ENCODE measurements around the gene FAM78A.

The FAM78A gene, protein sequence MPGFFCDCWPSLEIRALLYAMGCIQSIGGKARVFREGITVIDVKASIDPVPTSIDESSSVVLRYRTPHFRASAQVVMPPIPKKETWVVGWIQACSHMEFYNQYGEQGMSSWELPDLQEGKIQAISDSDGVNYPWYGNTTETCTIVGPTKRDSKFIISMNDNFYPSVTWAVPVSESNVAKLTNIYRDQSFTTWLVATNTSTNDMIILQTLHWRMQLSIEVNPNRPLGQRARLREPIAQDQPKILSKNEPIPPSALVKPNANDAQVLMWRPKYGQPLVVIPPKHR

GRCh38 chr9:131276094-131276888 lies at the start of gene FAM78A:
TSS of gene FAM78A (minus strand) at chr9:131276510. CDS start at chr9:131276179, 331 bp downstream.
- peak; percentile 54 for DNase-seq

- no peak for DNase-seq
These were observed 48.7 kb upstream of the FAM78A start for GRCh38 chr9:131324736-131325679.

GRCh38 chr9:131323629-131324028 lies 47.3 kb upstream of the FAM78A start:
- no peak for DNase-seq

GRCh38 chr9:131320031-131320685 lies 43.8 kb upstream of the FAM78A start:
- DNase-seq = no peak

DNA sequence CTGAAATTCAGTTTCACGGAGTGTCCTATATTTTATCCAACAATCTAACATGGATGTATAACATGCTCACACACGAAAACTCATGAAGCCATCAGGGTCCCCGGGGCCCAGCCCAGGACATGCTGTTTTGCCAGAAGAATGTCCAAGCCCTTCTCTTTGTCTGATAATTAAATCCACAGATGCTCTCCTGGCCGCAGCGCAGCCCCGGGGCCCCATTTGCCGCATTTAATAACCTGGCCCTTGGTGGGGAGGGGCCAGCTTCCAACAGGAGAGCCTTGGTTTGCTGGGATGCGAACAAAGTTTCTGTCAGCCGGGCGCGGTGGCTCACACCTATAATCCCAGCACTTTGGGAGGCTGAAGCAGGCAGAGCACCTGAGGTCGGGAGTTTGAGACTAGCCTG lies 43.2 kb upstream of the FAM78A start:
- DNase-seq = no peak

DNA sequence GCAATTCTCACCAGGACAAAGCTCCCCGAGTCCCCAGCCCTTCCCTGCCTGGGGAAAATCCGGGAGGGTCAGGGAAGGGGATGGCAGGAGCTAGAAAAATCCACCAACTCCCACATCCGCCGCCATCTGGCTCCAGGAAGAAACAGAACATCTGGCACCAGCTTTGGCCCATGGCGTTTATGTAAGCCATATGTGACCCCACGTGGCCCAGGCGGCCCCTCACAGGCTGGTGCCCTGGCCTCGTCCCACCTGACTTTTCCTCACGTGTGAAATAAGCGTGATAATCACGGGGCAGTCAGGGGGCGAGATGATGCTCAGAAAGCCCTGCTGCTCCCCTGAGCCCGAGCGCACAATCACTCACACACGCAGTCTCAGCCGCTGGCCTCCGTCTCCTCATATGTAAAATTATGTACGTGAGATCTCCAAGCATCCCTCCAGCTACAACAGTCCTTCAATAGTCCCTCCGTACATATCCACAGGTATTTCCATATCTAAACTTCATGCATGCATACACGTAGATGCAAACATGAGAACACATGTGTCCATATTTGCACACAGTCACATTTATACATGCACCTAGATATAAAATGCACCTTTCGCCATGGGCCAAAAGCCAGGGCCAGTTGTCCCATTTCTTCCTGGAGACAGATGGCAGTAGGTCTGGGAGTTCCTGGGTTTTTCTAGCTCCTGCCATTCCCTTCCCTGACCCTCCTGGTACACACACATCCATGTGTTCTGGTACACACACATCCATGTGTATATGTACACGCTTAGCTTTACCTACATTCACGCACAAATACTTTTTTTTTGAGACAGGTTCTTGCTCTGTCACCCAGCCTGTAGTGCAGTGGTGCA lies 42.1 kb upstream of the FAM78A start:
- DNase-seq = no peak

DNA sequence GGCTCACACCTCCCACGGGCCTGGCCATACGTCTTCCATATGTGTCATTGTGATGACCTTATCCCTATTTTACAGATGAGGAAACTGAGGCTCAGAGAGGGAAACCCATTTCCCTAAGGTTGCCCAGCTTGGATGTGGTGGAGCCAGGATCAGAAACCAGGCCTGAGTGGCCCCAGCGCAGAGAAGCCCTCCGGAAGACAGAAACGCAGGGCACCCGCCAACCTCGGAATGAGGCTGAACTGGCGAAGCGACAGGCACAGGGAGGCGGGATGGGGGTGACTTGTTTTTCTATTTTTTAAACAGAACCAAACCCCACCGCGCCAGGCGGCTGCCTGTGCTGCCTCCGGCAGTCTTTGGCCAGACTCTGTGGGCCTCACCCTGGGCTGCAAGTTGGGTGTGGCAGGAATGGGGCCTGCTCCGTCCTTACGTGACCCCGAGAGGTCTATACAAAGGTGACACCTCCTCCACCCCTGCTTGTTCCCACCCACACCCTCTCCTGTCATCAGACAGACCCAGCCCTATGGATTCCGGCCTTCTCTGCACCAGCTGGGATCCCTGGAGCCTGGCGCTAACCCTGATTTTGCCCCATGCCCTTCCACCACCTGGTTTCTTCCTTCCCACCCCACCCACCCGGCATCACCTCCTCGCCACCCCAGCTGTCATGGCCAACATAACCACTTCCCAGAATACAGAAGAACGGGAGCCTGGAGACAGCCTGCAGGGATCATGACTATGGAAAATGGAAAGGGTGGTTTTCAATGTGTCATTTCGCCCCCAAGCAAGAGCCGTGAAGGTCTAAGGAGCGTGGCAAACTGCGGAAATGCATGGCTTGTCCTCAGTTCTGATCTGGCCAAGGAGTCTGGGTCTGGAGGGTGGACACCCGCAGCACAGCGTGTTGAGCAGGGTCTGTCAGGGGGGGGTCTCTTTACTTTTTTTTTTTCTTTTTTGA lies 36.8 kb upstream of the FAM78A start:
- no peak for DNase-seq

- no peak for DNase-seq
These were observed 35.9 kb upstream of the FAM78A start for GRCh38 chr9:131312246-131312645.

DNA sequence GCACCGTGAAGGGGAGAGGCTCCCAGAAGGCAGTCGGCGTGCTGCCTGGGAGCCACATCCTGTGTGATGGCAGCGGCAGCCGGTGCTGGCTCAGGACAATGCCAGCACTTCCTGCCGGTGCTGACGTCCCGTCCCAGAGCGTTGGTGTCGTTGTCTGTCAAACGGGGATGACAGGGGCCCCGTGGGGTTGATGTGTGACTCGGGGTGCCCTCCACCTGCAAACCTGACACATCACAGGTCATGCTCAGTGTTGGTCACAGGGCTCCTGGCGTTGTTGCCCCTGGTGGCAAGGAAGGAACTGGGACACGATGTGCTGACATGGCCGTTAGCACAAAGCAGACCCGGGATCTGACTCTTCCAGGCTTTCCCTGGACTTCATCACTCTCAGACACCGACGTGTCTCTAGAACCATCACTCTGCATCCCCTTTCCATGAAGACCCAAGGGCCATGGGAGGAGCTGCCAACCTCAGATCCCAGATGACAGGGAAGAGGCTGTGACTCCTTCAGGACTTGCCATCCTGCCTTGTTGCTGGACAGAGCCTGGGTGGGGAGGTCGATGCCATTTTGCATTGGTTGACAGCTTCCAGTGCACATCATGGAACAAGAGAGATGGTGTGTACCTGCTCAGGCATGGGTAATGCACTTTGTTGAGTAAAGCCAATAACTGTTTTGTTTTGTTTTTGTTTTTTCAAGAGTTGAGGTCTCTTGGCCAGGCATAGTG lies 34.7 kb upstream of the FAM78A start:
- DNase-seq = peak; percentile 68

GRCh38 chr9:131309530-131310276 lies 33.4 kb upstream of the FAM78A start:
- DNase-seq = no peak

DNA sequence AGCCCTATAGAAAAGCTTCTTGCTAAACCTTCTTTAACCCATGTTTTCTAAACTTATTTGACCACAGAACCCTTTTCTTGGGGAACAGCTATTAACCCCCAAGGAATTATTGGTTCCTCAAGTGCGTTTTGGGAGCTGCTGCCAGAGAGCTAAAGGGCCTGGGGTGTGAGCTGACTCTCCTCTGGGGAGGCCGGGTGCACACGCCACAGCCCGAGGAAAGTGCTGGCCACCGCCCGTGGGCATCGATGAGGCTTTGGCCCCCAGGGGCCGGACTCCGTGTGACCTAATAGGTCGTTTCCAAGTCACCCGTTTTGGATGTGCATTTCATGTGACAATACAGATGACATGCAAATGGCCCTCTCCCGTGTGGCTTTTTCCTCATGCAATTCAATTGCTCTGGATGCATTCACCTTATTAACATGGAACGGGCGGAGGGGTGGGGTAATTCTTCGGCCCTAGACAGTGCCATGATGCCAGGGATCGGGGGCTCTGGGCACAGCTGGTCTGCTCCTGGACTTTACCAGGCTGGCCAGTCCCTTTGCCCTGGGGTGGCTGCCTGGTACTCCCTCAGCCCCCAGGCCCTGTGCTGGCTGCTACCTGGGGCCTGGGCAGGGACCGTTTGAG lies 32.7 kb upstream of the FAM78A start:
- no peak for DNase-seq

DNA sequence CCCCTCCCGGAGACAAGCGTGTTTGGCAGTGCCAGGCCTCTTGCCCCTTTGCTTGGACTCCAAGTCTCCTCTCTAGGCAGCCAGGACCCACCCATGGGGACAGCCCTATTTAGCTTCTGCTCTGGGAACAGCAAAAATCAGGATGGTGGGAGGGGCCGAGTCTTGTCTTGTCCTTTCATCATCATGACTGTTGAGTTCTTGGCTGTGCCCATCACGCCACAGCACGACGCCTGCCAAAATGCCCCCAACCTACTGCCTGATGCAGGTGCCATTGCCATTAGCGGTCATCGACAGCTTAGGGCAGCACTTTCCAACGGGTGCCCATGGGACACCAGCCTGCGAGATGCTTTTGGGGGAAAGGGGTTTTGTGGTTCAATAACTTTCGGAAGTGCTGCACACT lies 32.1 kb upstream of the FAM78A start:
- no peak for DNase-seq

- no peak for DNase-seq
These were observed 31.7 kb upstream of the FAM78A start for GRCh38 chr9:131307974-131308373.

- DNase-seq = no peak
These were observed 30.2 kb upstream of the FAM78A start for GRCh38 chr9:131306397-131307004.

- DNase-seq = no peak
These were observed 28.5 kb upstream of the FAM78A start for GRCh38 chr9:131304676-131305355.

DNA sequence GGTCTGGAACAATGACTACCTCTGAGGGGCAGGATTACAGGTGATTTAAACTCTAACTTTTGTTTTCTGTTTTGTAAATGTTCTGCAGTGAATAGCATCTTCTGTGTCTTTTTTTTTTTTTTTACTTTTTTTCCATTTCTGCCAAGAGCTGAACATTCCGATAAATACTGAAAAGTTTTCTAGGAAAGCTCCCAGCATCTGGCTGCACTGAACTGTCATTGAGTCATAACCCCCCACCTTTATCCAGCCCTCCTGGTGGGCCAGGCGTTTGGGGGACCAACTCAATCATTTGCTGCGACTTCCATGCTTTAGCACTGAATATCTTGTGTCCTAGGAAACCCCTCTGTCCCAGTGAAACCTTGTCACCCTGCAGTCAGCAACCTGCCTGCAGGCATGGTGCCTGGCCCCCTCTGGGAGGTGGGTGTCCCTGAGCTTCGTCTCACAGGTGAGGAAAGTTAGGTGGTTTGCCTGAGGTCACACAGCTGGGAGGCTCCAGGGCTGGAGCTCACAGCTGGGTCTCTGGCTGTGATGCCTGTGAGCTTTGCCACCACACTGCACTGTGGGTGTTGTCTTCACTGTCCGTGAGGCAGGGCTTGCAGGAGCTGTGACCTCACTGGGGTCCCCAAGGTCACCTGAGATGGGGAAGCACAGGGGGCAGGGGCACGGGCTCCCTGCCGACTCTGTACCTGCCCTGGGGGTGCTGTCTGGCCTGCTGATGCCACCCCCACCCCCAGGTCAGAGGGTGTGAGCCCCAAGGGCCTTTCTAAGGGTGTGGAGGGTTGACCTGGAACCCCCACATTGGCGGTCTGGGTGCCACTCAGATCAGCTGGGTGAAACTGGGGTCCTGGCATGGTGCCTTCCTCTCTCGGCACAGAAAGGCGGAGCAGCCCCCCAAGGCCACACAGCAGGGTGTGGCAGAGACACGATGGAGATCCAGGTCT lies 27.3 kb upstream of the FAM78A start:
- DNase-seq = no peak

Measured in CD4-positive, alpha-beta T cell treated with Interleukin-15 for 1 hour (primary cell).